Panc1 (cell line): ENCODE measurements around the gene MED13L. TPM values are rescaled to one million over a fixed set of nuclear protein-coding genes. Genes with fewer than 3 reads are reported as not detected.

Source experiments
- ATAC-seq: fragments of 200-7000 bp; cut with Tn5 transposase; 2 replicates; pipeline ENCODE4 v1.9.1; 2020; ENCODE audit warnings: mild to moderate bottlenecking, moderate library complexity
- BruUV-seq: library from RNA; stranded (reverse); fragments of 400-500 nt; replicated peaks from 2 replicates; lab custom pipeline; 2021; lab: Mats Ljungman, UMichigan
- CTCF ChIA-PET: fragments of 300-600 bp; sonication (Branson Sonifier 250); formaldehyde crosslinking; loops from one replicate; lab custom pipeline; 2022; ENCODE audit warnings: antibody characterized with exemption; lab: Charles Lee
- POLR2A ChIA-PET: fragments of 300-600 bp; sonication (Branson Sonifier 250); formaldehyde crosslinking; loops from one replicate; lab custom pipeline; 2022; ENCODE audit warnings: antibody characterized with exemption; lab: Charles Lee
- DNase-seq: peaks from one replicate; pipeline ENCODE4 v3.0.0-alpha.2; 2010; ENCODE audit warnings: low read depth, low spot score
- H3K27ac ChIP-seq: 2 replicates; pipeline ENCODE4 v1.5.1; 2011; ENCODE audit warnings: mild to moderate bottlenecking, low read length, inconsistent platforms
- H3K27me3 ChIP-seq: fragments of 200-500 bp; sonication (Bioruptor generic); 2 replicates; pipeline ENCODE4 v1.6.0; 2014; ENCODE audit warnings: low read length, inconsistent platforms; ENCODE audit not compliant: control insufficient read depth, insufficient read depth
- H3K36me3 ChIP-seq: fragments of 200-500 bp; sonication (Bioruptor generic); 2 replicates; pipeline ENCODE4 v1.5.1; 2014; ENCODE audit warnings: inconsistent platforms, mild to moderate bottlenecking, low read length, moderate library complexity; ENCODE audit not compliant: control insufficient read depth, insufficient read depth
- H3K4me1 ChIP-seq: 2 replicates; pipeline ENCODE4 v1.5.1; 2011; ENCODE audit warnings: inconsistent platforms, mild to moderate bottlenecking, low read length, moderate library complexity; ENCODE audit not compliant: control insufficient read depth, insufficient read depth
- H3K4me3 ChIP-seq, 2 experiments: 2 replicates each; pipeline ENCODE4 v1.5.1; 2011 to 2012; ENCODE audit warnings: low read depth in 2 of 2, low read length in 2 of 2, mild to moderate bottlenecking in 2 of 2, inconsistent platforms in 1 of 2, moderate library complexity in 1 of 2
- H3K9me3 ChIP-seq: fragments of 200-500 bp; sonication (Bioruptor generic); 2 replicates; pipeline ENCODE4 v1.5.1; 2014; ENCODE audit warnings: low read depth, mild to moderate bottlenecking, inconsistent platforms, low read length, moderate library complexity; ENCODE audit not compliant: control insufficient read depth, insufficient read depth
- POLR2AphosphoS5 ChIP-seq: IDR thresholded peaks from 2 replicates; pipeline ENCODE4 v1.6.1; 2012; ENCODE audit warnings: mild to moderate bottlenecking, low read depth, low read length, moderate library complexity
- SIN3A ChIP-seq: IDR thresholded peaks from 2 replicates; pipeline ENCODE4 v1.6.1; 2012; ENCODE audit warnings: low read depth, mild to moderate bottlenecking, low read length, moderate library complexity, borderline replicate concordance; ENCODE audit not compliant: insufficient read depth
- TCF7L2 ChIP-seq: IDR thresholded peaks from 2 replicates; pipeline ENCODE4 v1.6.1; 2011; ENCODE audit warnings: mild to moderate bottlenecking, low read depth, low read length, inconsistent platforms
- in situ Hi-C: cut with HindIII; loops from 2 replicates; pipeline ENCODE4 v1.10.0; 2016; ENCODE audit warnings: low sequenced_read_pairs, low pct_unique_long_range_greater_than_20kb
- intact Hi-C: fragments of 100-400 bp; cut with micrococcal nuclease; formaldehyde crosslinking; loops from one replicate; pipeline ENCODE4 v1.10.0; 2022; ENCODE audit not compliant: unreplicated experiment
- total RNA-seq: library from RNA; stranded (reverse); gene quantifications from one replicate; pipeline ENCODE4 v1.2.1, GENCODE V29; 2021; ENCODE audit not compliant: unreplicated experiment
- TF ChIP-seq, protein P1 (sequence below): fragments of 450-650 bp; IDR thresholded peaks from 2 replicates; pipeline ENCODE4 v1.5.1; 2017; ENCODE audit warnings: mild to moderate bottlenecking
- TF ChIP-seq, protein P2 (sequence below), 2 experiments: IDR thresholded peaks; 2 replicates each; pipeline ENCODE4 v1.6.1; 2011 to 2012; ENCODE audit warnings: low read depth in 2 of 2, control low read depth in 1 of 2, low read length in 1 of 2, mild to moderate bottlenecking in 1 of 2, moderate library complexity in 1 of 2; ENCODE audit not compliant: insufficient read depth in 1 of 2

The MED13L gene
- total RNA-seq, 1 experiment from 2014 or later, result 170 TPM

DNA sequence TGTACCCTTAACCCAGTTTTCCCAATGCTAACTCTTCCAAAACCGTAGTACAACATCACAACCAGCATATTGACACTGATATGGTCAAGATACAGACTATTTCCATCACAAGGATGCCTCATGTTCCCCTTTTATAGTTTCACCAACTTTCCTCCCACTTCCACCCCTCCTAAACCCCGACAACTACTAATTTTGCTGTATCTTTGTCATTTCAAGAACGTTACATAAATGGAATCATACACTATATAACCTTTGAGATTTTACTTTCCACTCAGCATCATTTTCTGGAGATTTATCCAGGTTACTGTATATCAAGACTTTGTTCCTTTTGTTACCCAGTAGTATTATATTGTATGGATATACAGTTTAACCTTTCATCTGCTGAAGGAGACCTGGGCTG is 88.9 kb downstream of the MED13L start:
- TF ChIP-seq POLR2AphosphoS5 (no peak), TCF7L2 (no peak), SIN3A (no peak)
- TF ChIP-seq, protein P1, sequence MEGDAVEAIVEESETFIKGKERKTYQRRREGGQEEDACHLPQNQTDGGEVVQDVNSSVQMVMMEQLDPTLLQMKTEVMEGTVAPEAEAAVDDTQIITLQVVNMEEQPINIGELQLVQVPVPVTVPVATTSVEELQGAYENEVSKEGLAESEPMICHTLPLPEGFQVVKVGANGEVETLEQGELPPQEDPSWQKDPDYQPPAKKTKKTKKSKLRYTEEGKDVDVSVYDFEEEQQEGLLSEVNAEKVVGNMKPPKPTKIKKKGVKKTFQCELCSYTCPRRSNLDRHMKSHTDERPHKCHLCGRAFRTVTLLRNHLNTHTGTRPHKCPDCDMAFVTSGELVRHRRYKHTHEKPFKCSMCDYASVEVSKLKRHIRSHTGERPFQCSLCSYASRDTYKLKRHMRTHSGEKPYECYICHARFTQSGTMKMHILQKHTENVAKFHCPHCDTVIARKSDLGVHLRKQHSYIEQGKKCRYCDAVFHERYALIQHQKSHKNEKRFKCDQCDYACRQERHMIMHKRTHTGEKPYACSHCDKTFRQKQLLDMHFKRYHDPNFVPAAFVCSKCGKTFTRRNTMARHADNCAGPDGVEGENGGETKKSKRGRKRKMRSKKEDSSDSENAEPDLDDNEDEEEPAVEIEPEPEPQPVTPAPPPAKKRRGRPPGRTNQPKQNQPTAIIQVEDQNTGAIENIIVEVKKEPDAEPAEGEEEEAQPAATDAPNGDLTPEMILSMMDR, result no peak
- TF ChIP-seq, protein P2, sequence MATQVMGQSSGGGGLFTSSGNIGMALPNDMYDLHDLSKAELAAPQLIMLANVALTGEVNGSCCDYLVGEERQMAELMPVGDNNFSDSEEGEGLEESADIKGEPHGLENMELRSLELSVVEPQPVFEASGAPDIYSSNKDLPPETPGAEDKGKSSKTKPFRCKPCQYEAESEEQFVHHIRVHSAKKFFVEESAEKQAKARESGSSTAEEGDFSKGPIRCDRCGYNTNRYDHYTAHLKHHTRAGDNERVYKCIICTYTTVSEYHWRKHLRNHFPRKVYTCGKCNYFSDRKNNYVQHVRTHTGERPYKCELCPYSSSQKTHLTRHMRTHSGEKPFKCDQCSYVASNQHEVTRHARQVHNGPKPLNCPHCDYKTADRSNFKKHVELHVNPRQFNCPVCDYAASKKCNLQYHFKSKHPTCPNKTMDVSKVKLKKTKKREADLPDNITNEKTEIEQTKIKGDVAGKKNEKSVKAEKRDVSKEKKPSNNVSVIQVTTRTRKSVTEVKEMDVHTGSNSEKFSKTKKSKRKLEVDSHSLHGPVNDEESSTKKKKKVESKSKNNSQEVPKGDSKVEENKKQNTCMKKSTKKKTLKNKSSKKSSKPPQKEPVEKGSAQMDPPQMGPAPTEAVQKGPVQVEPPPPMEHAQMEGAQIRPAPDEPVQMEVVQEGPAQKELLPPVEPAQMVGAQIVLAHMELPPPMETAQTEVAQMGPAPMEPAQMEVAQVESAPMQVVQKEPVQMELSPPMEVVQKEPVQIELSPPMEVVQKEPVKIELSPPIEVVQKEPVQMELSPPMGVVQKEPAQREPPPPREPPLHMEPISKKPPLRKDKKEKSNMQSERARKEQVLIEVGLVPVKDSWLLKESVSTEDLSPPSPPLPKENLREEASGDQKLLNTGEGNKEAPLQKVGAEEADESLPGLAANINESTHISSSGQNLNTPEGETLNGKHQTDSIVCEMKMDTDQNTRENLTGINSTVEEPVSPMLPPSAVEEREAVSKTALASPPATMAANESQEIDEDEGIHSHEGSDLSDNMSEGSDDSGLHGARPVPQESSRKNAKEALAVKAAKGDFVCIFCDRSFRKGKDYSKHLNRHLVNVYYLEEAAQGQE (IDR thresholded peaks at IDR 0.05; ENCODE audit: insufficient read depth in 1 of 2, low read depth in 2 of 2, low read length in 1 of 2), result no peak
- H3K4me3 ChIP-seq, result no peak overlapping the region
- no TSS peak for BruUV-seq
- H3K27ac ChIP-seq, result 0 out of 2 replicates have a peak overlapping the region, but pooled peaks have one; percentile 13
- POLR2A ChIA-PET, result no interaction called here
- intact Hi-C loops, result no loop called here
- DNase-seq (no peak), ATAC-seq (no peak)
- no peaks in the 10 kb centered on the region for H3K27me3 ChIP-seq
- CTCF ChIA-PET, result no interaction called here
- no peaks in the 10 kb centered on the region for H3K36me3 ChIP-seq
- peaks cover 49% of the 10 kb centered on the region for H3K4me1 ChIP-seq
- no peaks in the 10 kb centered on the region for H3K9me3 ChIP-seq
- in situ Hi-C loops, result no loop called here

DNA sequence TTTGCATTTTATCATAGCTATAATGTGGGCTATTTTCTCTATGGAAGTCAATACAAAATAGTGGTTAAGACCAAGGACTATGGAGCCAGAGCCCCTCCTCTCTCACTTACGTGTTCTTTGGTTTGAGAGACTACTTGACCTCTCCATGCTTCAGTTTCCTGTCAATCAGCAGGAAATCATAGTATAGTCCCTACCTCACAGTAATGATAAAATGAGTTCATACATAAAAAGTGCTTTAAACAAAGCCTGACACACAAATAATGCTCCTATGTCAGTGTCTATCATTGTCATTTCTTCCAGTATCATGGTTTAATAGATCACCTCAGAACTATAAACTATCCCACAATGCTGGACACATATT is 90.4 kb downstream of the MED13L start:
- ChIA-PET CTCF (no interaction called here), POLR2A (no interaction called here)
- Histone ChIP-seq H3K27me3 (no peaks in the 10 kb centered on the region), H3K4me1 (peaks cover 59% of the 10 kb centered on the region), H3K36me3 (no peaks in the 10 kb centered on the region), H3K9me3 (no peaks in the 10 kb centered on the region), H3K27ac (0 out of 2 replicates have a peak overlapping the region, but pooled peaks have one; percentile 13), H3K4me3 (no peak overlapping the region)
- BruUV-seq, result no TSS peak
- no peak for DNase-seq
- TF ChIP-seq, protein P2 (IDR thresholded peaks at IDR 0.05; ENCODE audit: insufficient read depth in 1 of 2, low read depth in 2 of 2, low read length in 1 of 2), result no peak
- TF ChIP-seq SIN3A (no peak), POLR2AphosphoS5 (no peak), TCF7L2 (no peak)
- TF ChIP-seq, protein P1, result no peak
- no peak for ATAC-seq
- in situ Hi-C loops, result no loop called here
- intact Hi-C loops, result no loop called here
